GM19240 (cell line): ENCODE results near the gene SPDEF.

ENCODE experiments used
- DNase-seq: peaks from one replicate; pipeline ENCODE4 v3.0.0; 2011; ENCODE audit warnings: low spot score; ENCODE audit not compliant: insufficient read length

The SPDEF gene

GRCh38 chr6:34528996-34529664 lies 27.0 kb downstream of the SPDEF start:
- DNase-seq = no peak

GRCh38 chr6:34527751-34528670 lies 28.1 kb downstream of the SPDEF start:
- no peak for DNase-seq

GRCh38 chr6:34526992-34527728 lies 29.0 kb downstream of the SPDEF start:
- DNase-seq = peak; percentile 99

GRCh38 chr6:34526241-34526972 lies 29.7 kb downstream of the SPDEF start:
- no peak for DNase-seq

- no peak for DNase-seq
Measured at GRCh38 chr6:34525431-34526175, 30.5 kb downstream of the SPDEF start.

GRCh38 chr6:34524971-34525370 lies 31.2 kb downstream of the SPDEF start:
- DNase-seq = no peak

GRCh38 chr6:34524499-34524898 lies 31.6 kb downstream of the SPDEF start:
- DNase-seq = no peak

- no peak for DNase-seq
Measured at GRCh38 chr6:34523441-34524206, 32.5 kb downstream of the SPDEF start.

GRCh38 chr6:34522761-34523160 lies 33.4 kb downstream of the SPDEF start:
- DNase-seq = no peak

GRCh38 chr6:34521463-34522285 lies 34.5 kb downstream of the SPDEF start:
- no peak for DNase-seq

GRCh38 chr6:34520645-34521462 lies 35.3 kb downstream of the SPDEF start:
- DNase-seq = no peak

- DNase-seq = no peak
Measured at GRCh38 chr6:34519971-34520644, 36.0 kb downstream of the SPDEF start.

- DNase-seq = no peak
Measured at GRCh38 chr6:34518669-34519365, 37.3 kb downstream of the SPDEF start.

GRCh38 chr6:34517966-34518365 lies 38.2 kb downstream of the SPDEF start:
- DNase-seq = no peak

GRCh38 chr6:34517461-34517881 lies 38.7 kb downstream of the SPDEF start:
- no peak for DNase-seq

GRCh38 chr6:34516391-34517324 lies 39.5 kb downstream of the SPDEF start:
- no peak for DNase-seq
